Measurements from ENCODE around the gene GVQW3. TPM values are rescaled to one million over a fixed set of nuclear protein-coding genes. Genes with fewer than 3 reads are reported as not detected.

GVQW3 gene
- total RNA-seq, 1 experiment from 2014 or later: 6.2 TPM

DNA sequence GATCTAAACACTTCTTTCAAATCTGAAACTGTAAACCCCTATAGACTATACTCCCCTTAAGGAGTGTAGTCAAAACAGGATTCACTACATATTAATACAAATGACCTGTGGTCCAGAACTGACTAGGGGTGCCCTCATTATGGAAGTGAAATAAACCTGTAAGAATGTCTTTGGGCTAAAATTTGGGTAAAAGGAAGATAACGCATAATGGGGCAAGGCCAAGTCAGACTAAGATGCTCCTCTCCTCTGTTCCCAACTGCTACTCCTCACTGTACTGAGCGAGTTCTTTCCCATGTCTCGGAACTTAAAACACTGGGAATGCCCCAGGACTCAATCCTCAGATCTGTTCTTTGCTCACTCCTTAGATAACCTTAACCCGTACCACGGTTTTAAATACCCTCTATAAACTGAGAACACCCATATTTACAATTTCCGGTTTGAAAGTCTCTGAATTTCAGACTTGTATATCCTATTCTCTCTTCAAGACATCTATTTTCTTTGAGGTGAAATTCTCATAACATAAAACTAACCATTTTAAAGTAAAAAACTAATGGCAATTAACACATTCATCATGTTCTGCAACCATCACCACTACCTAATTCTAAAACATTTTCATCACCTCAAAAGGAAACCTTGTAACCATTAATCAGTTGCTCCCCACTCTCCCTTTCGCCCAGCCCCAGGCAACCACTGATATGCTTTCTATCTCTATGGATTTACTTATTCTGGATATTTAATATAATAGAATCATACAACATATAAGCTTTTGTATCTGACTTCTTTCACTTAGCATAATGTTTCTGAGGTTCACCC lies 4.2 kb upstream of the GVQW3 start:
- H3K27ac ChIP-seq (ENCODE audit: low read depth, low read length, poor library complexity, severe bottlenecking): no peak overlapping the region
- H3K4me3 ChIP-seq (ENCODE audit: low read depth, low read length, poor library complexity, severe bottlenecking): no peak overlapping the region
- intact Hi-C loops (cut with micrococcal nuclease; ENCODE audit: unreplicated experiment): no loop called here
- ChIA-PET CTCF (no interaction called here), POLR2A (ENCODE audit: low non-redundant PET) (no interaction called here)
- H3K27me3 ChIP-seq (replicated peaks; ENCODE audit: insufficient read depth, low read depth, low read length, poor library complexity): no peaks in the 10 kb centered on the region
- H3K9me3 ChIP-seq (ENCODE audit: low read depth, low read length, poor library complexity, severe bottlenecking): no peaks in the 10 kb centered on the region
- peaks cover 17% of the 10 kb centered on the region for H3K4me1 ChIP-seq (ENCODE audit: insufficient read depth, low read length, poor library complexity, severe bottlenecking)
- H3K36me3 ChIP-seq (ENCODE audit: insufficient read depth, low read length, poor library complexity, severe bottlenecking): no peaks in the 10 kb centered on the region
- BruUV-seq (replicated peaks): no TSS peak
- TF ChIP-seq EZH2 (IDR thresholded peaks at IDR 0.05; ENCODE audit: borderline replicate concordance, low read depth, low read length, poor library complexity, severe bottlenecking): no peak
- TF ChIP-seq, protein P1, sequence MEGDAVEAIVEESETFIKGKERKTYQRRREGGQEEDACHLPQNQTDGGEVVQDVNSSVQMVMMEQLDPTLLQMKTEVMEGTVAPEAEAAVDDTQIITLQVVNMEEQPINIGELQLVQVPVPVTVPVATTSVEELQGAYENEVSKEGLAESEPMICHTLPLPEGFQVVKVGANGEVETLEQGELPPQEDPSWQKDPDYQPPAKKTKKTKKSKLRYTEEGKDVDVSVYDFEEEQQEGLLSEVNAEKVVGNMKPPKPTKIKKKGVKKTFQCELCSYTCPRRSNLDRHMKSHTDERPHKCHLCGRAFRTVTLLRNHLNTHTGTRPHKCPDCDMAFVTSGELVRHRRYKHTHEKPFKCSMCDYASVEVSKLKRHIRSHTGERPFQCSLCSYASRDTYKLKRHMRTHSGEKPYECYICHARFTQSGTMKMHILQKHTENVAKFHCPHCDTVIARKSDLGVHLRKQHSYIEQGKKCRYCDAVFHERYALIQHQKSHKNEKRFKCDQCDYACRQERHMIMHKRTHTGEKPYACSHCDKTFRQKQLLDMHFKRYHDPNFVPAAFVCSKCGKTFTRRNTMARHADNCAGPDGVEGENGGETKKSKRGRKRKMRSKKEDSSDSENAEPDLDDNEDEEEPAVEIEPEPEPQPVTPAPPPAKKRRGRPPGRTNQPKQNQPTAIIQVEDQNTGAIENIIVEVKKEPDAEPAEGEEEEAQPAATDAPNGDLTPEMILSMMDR (conservative IDR thresholded peaks at IDR 0.05; ENCODE audit: low read depth, low read length): no peak
- no peak for DNase-seq (ENCODE audit: low spot score)

DNA sequence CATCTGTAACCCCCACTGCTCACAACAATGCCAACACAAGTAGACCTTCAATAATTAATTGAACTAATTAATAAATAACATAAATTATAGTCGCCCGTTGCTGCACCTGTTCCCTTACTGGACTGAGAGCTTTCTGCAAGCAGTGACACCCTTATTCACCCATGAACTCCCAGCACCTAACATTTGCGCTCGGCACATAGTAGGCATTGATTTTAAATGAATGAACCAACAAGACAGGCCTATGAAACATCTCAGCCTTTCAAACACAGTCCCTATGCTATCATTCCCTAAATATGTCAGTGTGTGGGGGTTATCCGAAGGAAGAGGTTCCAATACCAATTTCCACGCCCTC lies 1.3 kb upstream of the GVQW3 start:
- no peaks in the 10 kb centered on the region for H3K9me3 ChIP-seq (ENCODE audit: low read depth, low read length, poor library complexity, severe bottlenecking)
- POLR2A ChIA-PET (ENCODE audit: low non-redundant PET): no interaction called here
- intact Hi-C loops (cut with micrococcal nuclease; ENCODE audit: unreplicated experiment): loop anchor here (2.0 kb wide), 1 partner anchor 65 kb away; the partner anchor contains the start of gene EMSY
- peak overlapping the region; percentile 82 for H3K27ac ChIP-seq (ENCODE audit: low read depth, low read length, poor library complexity, severe bottlenecking)
- H3K36me3 ChIP-seq (ENCODE audit: insufficient read depth, low read length, poor library complexity, severe bottlenecking): no peaks in the 10 kb centered on the region
- no peak for DNase-seq (ENCODE audit: low spot score)
- TF ChIP-seq, protein P1 (conservative IDR thresholded peaks at IDR 0.05; ENCODE audit: low read depth, low read length): no peak
- no peak for TF ChIP-seq EZH2 (IDR thresholded peaks at IDR 0.05; ENCODE audit: borderline replicate concordance, low read depth, low read length, poor library complexity, severe bottlenecking)
- no peaks in the 10 kb centered on the region for H3K27me3 ChIP-seq (replicated peaks; ENCODE audit: insufficient read depth, low read depth, low read length, poor library complexity)
- H3K4me3 ChIP-seq (ENCODE audit: low read depth, low read length, poor library complexity, severe bottlenecking): peak overlapping the region; percentile 89
- CTCF ChIA-PET: interaction anchor here (0.7 kb wide), 1 partner anchor 171 kb away, joined by 6 read pairs; no protein-coding TSS in a partner anchor
- H3K4me1 ChIP-seq (ENCODE audit: insufficient read depth, low read length, poor library complexity, severe bottlenecking): peaks cover 23% of the 10 kb centered on the region
- BruUV-seq (replicated peaks): no TSS peak

DNA sequence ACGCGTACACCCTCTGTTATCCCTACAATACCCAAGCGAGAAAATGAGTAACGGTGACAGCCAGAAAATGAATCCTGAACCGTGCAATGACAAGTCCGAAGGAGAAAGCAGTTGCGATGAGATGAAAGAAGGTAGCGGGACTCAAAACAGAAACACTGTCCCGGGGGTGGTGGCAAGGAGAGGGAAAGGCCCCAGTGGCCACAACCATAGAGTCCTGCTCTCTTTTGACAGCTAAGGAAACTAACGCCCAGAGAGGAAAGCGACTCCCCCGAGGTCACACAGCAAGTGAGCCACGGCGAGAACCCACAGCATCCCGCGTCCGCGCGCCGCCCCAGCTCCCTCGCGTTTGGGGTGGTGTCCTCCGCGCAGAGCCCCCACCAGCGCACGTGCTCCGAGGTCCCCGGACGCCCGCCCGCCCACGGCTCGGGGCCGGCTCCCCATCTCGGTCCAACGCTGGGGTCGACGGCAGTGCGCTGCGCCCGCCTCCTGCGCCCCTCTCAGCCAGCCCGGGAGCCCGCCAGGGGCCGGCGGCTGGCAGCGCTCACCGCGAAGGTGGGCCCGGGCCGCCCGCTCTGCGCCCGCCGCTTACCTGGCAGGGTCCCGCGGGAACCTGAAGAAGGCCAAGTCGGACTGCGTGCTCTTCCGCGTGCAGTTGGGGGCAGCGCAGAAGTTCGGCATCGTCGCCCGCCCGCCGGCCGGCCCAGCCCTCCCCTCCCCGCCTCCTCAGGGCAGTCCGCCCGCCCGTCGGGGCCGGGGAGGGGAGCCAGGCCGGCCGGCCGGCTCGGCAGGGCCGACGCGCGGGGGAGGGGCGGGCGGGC lies 755 bp upstream of the GVQW3 start:
- H3K27me3 ChIP-seq (replicated peaks; ENCODE audit: insufficient read depth, low read depth, low read length, poor library complexity): no peaks in the 10 kb centered on the region
- CTCF ChIA-PET: interaction anchor here (0.7 kb wide), 1 partner anchor 172 kb away, joined by 6 read pairs; no protein-coding TSS in a partner anchor
- peaks cover 23% of the 10 kb centered on the region for H3K4me1 ChIP-seq (ENCODE audit: insufficient read depth, low read length, poor library complexity, severe bottlenecking)
- intact Hi-C loops (cut with micrococcal nuclease; ENCODE audit: unreplicated experiment): loop anchor here (2.0 kb wide), 1 partner anchor 64 kb away; the partner anchor contains the start of gene EMSY
- no TSS peak for BruUV-seq (replicated peaks)
- no peaks in the 10 kb centered on the region for H3K36me3 ChIP-seq (ENCODE audit: insufficient read depth, low read length, poor library complexity, severe bottlenecking)
- H3K9me3 ChIP-seq (ENCODE audit: low read depth, low read length, poor library complexity, severe bottlenecking): no peaks in the 10 kb centered on the region
- TF ChIP-seq EZH2 (IDR thresholded peaks at IDR 0.05; ENCODE audit: borderline replicate concordance, low read depth, low read length, poor library complexity, severe bottlenecking): no peak
- TF ChIP-seq, protein P1 (conservative IDR thresholded peaks at IDR 0.05; ENCODE audit: low read depth, low read length): no peak
- H3K27ac ChIP-seq (ENCODE audit: low read depth, low read length, poor library complexity, severe bottlenecking): peak overlapping the region; percentile 82
- POLR2A ChIA-PET (ENCODE audit: low non-redundant PET): no interaction called here
- H3K4me3 ChIP-seq (ENCODE audit: low read depth, low read length, poor library complexity, severe bottlenecking): peak overlapping the region; percentile 89
- peak; percentile 42 for DNase-seq (ENCODE audit: low spot score)
